Heart right ventricle (tissue), 16 donors: ENCODE measurements around the gene F2RL2. TPM values are rescaled to one million over a fixed set of nuclear protein-coding genes. Genes with fewer than 3 reads are reported as not detected.
A peak's percentile ranks its signal among the peaks of the same experiment; 100 is the strongest.
"Not testable (repeated sequence)": the region's sequence is repeated elsewhere in the genome, so short reads cannot be mapped to it uniquely, and the experiment has no call there.

Experiments
- ATAC-seq, 8 donors: fragments of 200-7000 bp; cut with Tn5 transposase; one replicate each; pipeline ENCODE4 v1.9.1; 2020; ENCODE audit warnings: mild to moderate bottlenecking in 8 of 8, moderate library complexity in 8 of 8, moderate number of reproducible peaks in 1 of 8
- DNase-seq, 2 donors: peaks; one replicate each; pipeline ENCODE4 v3.0.0-alpha.2; 2020
- H3K27ac ChIP-seq, 10 donors: fragments of 200-600 bp; sonication (generic) in 2 of 10; one replicate each; pipeline versions ENCODE4 v1.5.0 to v1.8.0; 2020 to 2022; ENCODE audit warnings: mild to moderate bottlenecking in 3 of 10
- H3K27me3 ChIP-seq, 7 donors: fragments of 200-600 bp; one replicate each; pipeline ENCODE4 v1.8.0; 2021 to 2022; ENCODE audit warnings: mild to moderate bottlenecking in 2 of 7
- H3K36me3 ChIP-seq, 9 donors: fragments of 200-600 bp; sonication (generic) in 1 of 9; one replicate each; pipeline versions ENCODE4 v1.5.0 to v1.8.0; 2020 to 2022; ENCODE audit warnings: mild to moderate bottlenecking in 2 of 9
- H3K4me1 ChIP-seq, 9 donors: fragments of 200-600 bp; sonication (generic) in 1 of 9; one replicate each; pipeline versions ENCODE4 v1.5.0 to v1.8.0; 2020 to 2022; ENCODE audit warnings: mild to moderate bottlenecking in 4 of 9
- H3K4me3 ChIP-seq, 10 donors: fragments of 200-600 bp; sonication (generic) in 2 of 10; one replicate each; pipeline versions ENCODE4 v1.5.0 to v1.8.0; 2020 to 2022; ENCODE audit warnings: mild to moderate bottlenecking in 7 of 10, moderate library complexity in 2 of 10
- H3K9me3 ChIP-seq, 11 donors: fragments of 200-600 bp in 10 of 11; sonication (generic) in 2 of 11; one replicate each; pipeline versions ENCODE4 v1.5.0 to v1.8.0; 2013 to 2022; ENCODE audit warnings: mild to moderate bottlenecking in 2 of 11, control low read depth in 1 of 11, moderate library complexity in 1 of 11
- WGBS, 2 donors: extraction: QIAGEN DNeasy Blood & Tissue Kit; methylation state at CpG; one replicate each; pipeline ENCODE4 v1.1.7; 2013; ENCODE audit warnings: inconsistent platforms in 1 of 2; 5-methylcytosine and 5-hydroxymethylcytosine counted together
- intact Hi-C, 10 donors: fragments of 100-400 bp; cut with DNase I; formaldehyde crosslinking; loops; one replicate each; pipeline versions ENCODE4 v1.11.1 to v1.14.2; 2022
- polyA plus RNA-seq, 2 donors: library from polyadenylated mRNA; stranded (reverse); fragments of 200-250 nt; gene quantifications; one replicate each; pipeline ENCODE4 v1.2.3, GENCODE V29; 2013
- total RNA-seq, 10 donors: library from RNA; stranded (reverse); fragmentation: NEBNext Ultra II Directional in 3 of 10; extraction: Animal tissue kit (Norgen Biotek cat#: 25700) in 3 of 10; gene quantifications; one replicate each; pipeline versions ENCODE4 v1.2.1 to v1.2.4, GENCODE V29; 2021 to 2023
- TF ChIP-seq, protein P1 (sequence below), 9 donors: fragments of 200-600 bp; sonication (generic) in 2 of 9; IDR thresholded peaks; one replicate each; pipeline versions ENCODE4 v1.5.0 to v1.8.0; 2021 to 2022; ENCODE audit warnings: antibody characterized with exemption in 9 of 9, mild to moderate bottlenecking in 5 of 9, moderate library complexity in 1 of 9
- donor health status: Arrhythmogenic right ventricular cardiomyopathy.
- donor health status: ischemic (EF 13 %, LVEDD 7.1; RV severe dilation, severe dysfunction).
- donor health status: healthy with polysubstance abuse.
- donor health status: DM: no; HTN: yes; CAD: no.
- donor health status: DM: no; HTN: no; CAD: no.
- donor health status: ischemic (EF 25% LVEDD 6.9; RV normal size, moderate dysfunction).
- donor health status: ischemic (EF 25% LVEDD 5.7; RV mildly dilated, moderate dysfunction).
- donor health status: healthy.
- donor health status: DM: yes; HTN: yes; CAD: no.
- donor health status: Ischemic cardiomyopathy.
- donor health status: ischemic (EF 35%, LVEDD 5.7; RV mildly dilated, moderate dysfunction).
- donor health status: nonischemic (EF 11% LVEDD 7.7; RV severe dilation, severe dysfunction).
- donor health status: DM: yes; HTN: yes; CAD: no.
- donor health status: PGD.
- donor health status: ischemic (EF 29% LVEDD 5.4; RV normal size, mild dysfunction).
- donor health status: nonischemic (EF 23%, LVEDD 6.1; RV moderate dilation, normal function).

Gene F2RL2
- total and polyA plus RNA-seq, 12 donors = 0.12 to 1.5 (median 0.38) TPM

DNA sequence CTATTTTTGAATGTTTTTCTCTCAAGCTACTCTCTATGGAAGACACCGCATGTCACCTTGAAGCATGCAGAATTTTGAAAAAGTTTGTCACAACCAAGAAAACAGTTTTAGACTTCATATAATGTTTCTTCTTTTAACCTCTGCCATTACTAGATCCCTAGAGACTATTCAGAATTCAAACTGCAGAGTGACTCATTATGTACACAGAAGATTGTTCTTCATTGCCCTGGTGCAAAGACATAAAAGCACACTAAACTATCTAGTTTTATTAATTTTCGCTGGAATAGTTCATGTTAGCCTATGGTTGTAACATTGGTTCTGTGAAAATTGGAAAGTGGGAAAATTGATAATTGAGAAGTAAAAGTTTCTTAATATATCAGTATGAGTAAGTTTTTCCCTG lies 18.4 kb downstream of the F2RL2 start:
- ATAC-seq (no peak), DNase-seq (no peak)
- H3K9me3 ChIP-seq = no peaks in the 10 kb centered on the region
- H3K27me3 ChIP-seq = no peaks in the 10 kb centered on the region
- peaks cover 0 to 17% (median 0%) of the 10 kb centered on the region in 9 donors for H3K4me1 ChIP-seq
- H3K27ac ChIP-seq = no peak overlapping the region
- peaks cover 0 to 37% (median 0%) of the 10 kb centered on the region in 9 donors for H3K36me3 ChIP-seq
- TF ChIP-seq, protein P1, sequence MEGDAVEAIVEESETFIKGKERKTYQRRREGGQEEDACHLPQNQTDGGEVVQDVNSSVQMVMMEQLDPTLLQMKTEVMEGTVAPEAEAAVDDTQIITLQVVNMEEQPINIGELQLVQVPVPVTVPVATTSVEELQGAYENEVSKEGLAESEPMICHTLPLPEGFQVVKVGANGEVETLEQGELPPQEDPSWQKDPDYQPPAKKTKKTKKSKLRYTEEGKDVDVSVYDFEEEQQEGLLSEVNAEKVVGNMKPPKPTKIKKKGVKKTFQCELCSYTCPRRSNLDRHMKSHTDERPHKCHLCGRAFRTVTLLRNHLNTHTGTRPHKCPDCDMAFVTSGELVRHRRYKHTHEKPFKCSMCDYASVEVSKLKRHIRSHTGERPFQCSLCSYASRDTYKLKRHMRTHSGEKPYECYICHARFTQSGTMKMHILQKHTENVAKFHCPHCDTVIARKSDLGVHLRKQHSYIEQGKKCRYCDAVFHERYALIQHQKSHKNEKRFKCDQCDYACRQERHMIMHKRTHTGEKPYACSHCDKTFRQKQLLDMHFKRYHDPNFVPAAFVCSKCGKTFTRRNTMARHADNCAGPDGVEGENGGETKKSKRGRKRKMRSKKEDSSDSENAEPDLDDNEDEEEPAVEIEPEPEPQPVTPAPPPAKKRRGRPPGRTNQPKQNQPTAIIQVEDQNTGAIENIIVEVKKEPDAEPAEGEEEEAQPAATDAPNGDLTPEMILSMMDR (IDR thresholded peaks at IDR 0.05) = no peak
- intact Hi-C loops = loop anchor here in 8 of 10 donors (5.0 to 10.0 kb wide), 6 partner anchors 37 to 412 kb away; partner anchors contain the start of gene F2R (in 2 of the 8)
- WGBS, 2 donors = 72 to 87% methylated on average over 2 of the region's 2 CpGs
- no peak overlapping the region for H3K4me3 ChIP-seq

DNA sequence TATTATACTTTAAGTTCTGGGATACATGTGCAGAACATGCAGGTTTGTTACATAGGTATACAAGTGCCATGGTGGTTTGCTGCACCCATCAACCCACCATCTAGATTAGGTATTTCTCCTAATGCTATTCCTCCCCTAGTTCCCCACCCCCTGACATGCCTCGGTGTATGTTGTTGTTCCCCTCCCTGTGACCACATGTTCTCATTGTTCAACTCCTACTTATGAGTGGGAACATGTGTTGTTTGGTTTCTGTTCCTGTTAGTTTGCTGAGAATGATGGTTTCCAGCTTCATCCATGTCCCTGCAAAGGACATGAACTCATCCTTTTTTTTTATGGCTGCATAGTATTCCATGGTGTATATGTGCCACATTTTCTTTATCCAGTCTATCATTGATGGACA lies 19.2 kb downstream of the F2RL2 start:
- WGBS, 2 donors = 78 to 86% methylated on average over 1 of the region's 1 CpG

DNA sequence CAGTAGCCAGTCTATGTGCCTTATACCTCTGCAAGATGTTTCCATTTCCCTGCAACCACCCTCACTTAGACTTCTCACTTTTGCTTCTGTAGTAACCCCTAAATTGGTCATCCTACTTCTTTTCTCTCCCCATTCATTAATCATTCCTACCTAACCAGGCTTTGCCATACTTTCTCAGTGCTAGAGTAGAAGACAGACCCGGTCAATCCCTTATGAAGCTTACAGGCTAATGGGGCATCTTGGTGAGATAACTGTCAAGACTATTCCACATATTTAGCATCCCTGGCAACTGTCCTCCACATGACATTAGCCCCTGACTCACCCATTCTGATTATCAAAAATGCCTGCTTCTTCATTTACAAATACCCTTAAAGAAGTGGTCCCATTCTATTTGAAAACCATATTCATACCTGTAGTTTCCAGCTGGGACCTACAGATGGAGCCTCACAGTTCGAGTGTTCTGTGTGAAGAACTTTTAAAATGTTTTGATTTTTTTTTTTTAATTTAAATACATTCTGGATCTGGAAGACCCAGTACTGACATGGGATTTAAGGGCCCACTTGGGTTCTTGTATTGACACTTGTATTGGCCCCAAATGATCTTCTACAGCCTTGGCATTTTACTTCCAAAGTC lies 21.0 kb downstream of the F2RL2 start:
- no peak for DNase-seq
- ATAC-seq = peak in 1 of 8 donors; percentile 14
- peaks cover 0 to 42% (median 0%) of the 10 kb centered on the region in 9 donors for H3K36me3 ChIP-seq
- H3K4me3 ChIP-seq = no peak overlapping the region
- TF ChIP-seq, protein P1 (IDR thresholded peaks at IDR 0.05) = peak in 3 of 9 donors; percentile 16 to 35 (median 24)
- H3K4me1 ChIP-seq = peaks cover 0 to 10% (median 0%) of the 10 kb centered on the region in 9 donors
- H3K27me3 ChIP-seq = no peaks in the 10 kb centered on the region
- H3K9me3 ChIP-seq = no peaks in the 10 kb centered on the region
- H3K27ac ChIP-seq = no peak overlapping the region
- intact Hi-C loops = loop anchor here in 9 of 10 donors (2.0 to 10.0 kb wide), 8 partner anchors 39 to 415 kb away; partner anchors contain the start of gene F2R (in 2 of the 9)
- 76 to 80% methylated on average over 2 of the region's 2 CpGs for WGBS, 2 donors

More for the DNA sequence above, 19.2 kb downstream of the F2RL2 start:
- Histone ChIP-seq H3K36me3 (peaks cover 0 to 38% (median 0%) of the 10 kb centered on the region in 9 donors), H3K4me1 (peaks cover 0 to 17% (median 0%) of the 10 kb centered on the region in 9 donors)
- H3K9me3 ChIP-seq, DNase-seq, ATAC-seq, H3K27ac ChIP-seq, H3K4me3 ChIP-seq, H3K27me3 ChIP-seq: not testable (repeated sequence)
- intact Hi-C loops = loop anchor here in 9 of 10 donors (2.0 to 10.0 kb wide), 8 partner anchors 37 to 413 kb away; partner anchors contain the start of gene F2R (in 2 of the 9)

DNA sequence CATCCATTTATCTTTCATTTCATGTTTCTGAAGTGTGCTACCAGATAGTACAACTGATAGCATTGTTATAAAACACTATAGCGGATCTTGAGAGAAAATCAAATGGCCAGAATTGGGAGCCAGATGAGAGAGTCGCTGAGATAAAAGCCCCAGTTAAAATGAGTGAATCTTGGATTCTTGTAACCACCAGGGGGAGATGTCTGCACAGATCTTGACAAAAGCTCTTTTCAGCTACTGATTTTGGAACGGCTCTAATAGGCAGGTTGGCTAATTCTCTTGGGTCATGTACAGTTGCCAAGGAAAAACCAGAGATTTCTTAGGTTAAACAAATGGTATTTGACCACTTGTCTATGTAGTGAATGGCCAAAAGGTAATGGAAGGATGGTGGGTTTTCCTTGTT lies 21.7 kb downstream of the F2RL2 start:
- peaks cover 0 to 8% (median 0%) of the 10 kb centered on the region in 9 donors for H3K4me1 ChIP-seq
- 22 to 27% methylated on average over 3 of the region's 3 CpGs for WGBS, 2 donors
- H3K27ac ChIP-seq = no peak overlapping the region
- no peaks in the 10 kb centered on the region for H3K9me3 ChIP-seq
- ATAC-seq (peak in 7 of 8 donors; percentile 47 to 89 (median 66)), DNase-seq (peak in 1 of 2 donors; percentile 57)
- H3K4me3 ChIP-seq = no peak overlapping the region
- intact Hi-C loops = loop anchor here in 9 of 10 donors (1.0 to 10.0 kb wide), 10 partner anchors 40 to 416 kb away; partner anchors contain the start of gene F2R (in 2 of the 9)
- peaks cover 0 to 40% (median 0%) of the 10 kb centered on the region in 9 donors for H3K36me3 ChIP-seq
- TF ChIP-seq, protein P1 (IDR thresholded peaks at IDR 0.05) = peak; percentile 58 to 82 (median 78)
- H3K27me3 ChIP-seq = no peaks in the 10 kb centered on the region
